Measurements from ENCODE around the gene RAD51AP2.

Gene RAD51AP2

DNA sequence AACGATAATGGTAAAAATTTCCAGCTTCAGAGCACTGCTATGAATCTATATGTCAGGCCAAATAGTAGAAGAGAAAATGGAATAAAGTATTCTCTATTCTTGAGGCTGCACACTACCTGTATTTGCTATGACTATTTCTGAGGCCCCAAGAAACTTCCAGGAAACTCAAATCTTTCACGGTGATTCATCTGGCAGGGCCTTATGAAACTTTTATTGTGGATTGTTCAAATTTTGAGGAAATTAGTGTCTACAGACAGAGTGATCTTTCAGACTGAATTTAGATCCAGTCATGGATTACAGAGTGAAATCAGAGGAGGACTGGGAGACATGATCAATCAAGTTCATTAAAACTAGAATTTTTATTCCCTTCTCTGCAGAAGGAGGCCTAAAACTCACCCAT, 18.2 kb upstream of the RAD51AP2 start:
- no peak for DNase-seq (ENCODE audit: low spot score)
- Histone ChIP-seq H3K4me3 (no peak overlapping the region), H3K27ac (no peak overlapping the region)
- TF ChIP-seq, protein P1, sequence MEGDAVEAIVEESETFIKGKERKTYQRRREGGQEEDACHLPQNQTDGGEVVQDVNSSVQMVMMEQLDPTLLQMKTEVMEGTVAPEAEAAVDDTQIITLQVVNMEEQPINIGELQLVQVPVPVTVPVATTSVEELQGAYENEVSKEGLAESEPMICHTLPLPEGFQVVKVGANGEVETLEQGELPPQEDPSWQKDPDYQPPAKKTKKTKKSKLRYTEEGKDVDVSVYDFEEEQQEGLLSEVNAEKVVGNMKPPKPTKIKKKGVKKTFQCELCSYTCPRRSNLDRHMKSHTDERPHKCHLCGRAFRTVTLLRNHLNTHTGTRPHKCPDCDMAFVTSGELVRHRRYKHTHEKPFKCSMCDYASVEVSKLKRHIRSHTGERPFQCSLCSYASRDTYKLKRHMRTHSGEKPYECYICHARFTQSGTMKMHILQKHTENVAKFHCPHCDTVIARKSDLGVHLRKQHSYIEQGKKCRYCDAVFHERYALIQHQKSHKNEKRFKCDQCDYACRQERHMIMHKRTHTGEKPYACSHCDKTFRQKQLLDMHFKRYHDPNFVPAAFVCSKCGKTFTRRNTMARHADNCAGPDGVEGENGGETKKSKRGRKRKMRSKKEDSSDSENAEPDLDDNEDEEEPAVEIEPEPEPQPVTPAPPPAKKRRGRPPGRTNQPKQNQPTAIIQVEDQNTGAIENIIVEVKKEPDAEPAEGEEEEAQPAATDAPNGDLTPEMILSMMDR (IDR thresholded peaks at IDR 0.05) = no peak

DNA sequence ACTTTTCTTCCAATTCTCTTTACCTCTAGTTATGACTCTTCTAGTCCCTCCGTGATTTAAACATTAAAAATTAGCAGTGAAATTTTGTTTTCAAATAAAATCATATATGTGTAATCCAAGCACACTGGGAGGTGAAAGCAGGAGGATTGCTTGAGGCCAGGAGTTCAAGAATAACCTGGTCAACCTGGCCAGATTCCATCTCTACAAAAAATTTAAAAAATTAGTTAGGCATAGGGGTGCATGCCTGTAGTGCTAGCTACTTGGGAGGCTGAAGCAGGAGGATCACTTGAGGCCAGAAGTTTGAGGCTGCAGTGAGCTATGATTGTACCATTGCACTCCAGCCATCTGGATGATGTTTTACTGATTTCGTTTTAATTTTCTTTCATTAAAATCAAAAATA, 15.3 kb upstream of the RAD51AP2 start:
- TF ChIP-seq, protein P1 (IDR thresholded peaks at IDR 0.05) = no peak
- H3K4me3 ChIP-seq = no peak overlapping the region
- H3K27ac ChIP-seq = no peak overlapping the region
- no peak for DNase-seq (ENCODE audit: low spot score)

DNA sequence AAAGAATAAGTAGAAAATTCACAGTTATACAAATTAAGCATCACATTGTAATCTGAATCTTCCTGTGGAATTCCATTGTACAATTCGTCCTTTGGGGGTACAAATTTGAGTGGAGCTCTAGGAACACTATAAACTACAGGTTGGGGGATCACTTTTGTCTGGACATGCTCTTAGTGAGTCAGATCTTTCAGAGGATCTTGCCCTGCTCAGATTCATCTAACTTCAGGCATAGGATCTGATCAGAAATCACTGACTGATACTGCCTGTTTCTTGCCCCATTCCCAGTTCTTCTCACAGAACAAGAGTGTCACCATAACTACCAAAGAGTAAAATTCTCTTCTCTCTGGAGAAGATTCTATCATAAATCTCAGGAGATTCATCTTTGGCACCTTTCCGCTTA, 11.5 kb upstream of the RAD51AP2 start:
- H3K27ac ChIP-seq = no peak overlapping the region
- no peak for DNase-seq (ENCODE audit: low spot score)
- TF ChIP-seq, protein P1 (IDR thresholded peaks at IDR 0.05) = no peak
- no peak overlapping the region for H3K4me3 ChIP-seq

DNA sequence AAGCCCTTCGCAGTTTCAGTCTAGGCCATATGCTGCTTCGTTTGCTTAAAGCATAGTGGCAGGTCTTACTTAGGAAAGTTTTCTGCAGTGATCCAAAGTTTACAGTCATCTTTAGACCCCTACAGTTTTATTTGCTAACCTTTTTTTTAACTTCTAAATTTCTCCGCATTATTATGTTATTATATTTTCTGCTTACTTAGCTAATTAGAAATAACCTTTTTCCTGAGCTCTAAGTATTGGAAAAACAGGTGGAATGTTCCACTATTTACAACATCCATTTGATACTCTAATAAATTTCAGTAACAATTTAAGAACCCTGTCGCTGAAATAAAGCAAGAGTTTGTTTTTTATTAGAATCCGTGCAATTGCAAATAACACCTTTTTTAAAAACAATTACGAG, 4.1 kb upstream of the RAD51AP2 start:
- no peak overlapping the region for H3K27ac ChIP-seq

DNA sequence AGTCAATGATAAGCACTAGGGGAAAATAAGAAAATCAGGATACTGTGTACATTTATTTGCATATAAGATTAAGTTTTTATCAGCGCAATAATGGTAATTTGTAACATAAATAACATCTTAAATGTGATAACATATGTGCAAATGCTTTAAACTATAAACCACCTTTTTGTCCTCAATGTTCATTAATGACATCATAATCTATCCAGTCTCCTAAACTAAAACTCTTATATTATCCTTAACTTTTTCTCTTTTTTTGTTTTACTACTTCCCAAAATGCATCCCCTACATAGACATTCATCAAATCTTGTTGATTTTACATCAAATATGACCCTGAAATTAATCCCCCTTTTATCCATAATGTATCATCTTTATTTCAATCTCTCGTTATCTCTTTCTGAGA, 3.4 kb upstream of the RAD51AP2 start:
- Histone ChIP-seq H3K27ac (no peak overlapping the region), H3K4me3 (no peak overlapping the region)
- TF ChIP-seq, protein P1 (IDR thresholded peaks at IDR 0.05) = no peak
- no peak for DNase-seq (ENCODE audit: low spot score)

More for the DNA sequence above, 4.1 kb upstream of the RAD51AP2 start:
- no peak for DNase-seq (ENCODE audit: low spot score)
- no peak overlapping the region for H3K4me3 ChIP-seq
- TF ChIP-seq, protein P1 (IDR thresholded peaks at IDR 0.05) = no peak

DNA sequence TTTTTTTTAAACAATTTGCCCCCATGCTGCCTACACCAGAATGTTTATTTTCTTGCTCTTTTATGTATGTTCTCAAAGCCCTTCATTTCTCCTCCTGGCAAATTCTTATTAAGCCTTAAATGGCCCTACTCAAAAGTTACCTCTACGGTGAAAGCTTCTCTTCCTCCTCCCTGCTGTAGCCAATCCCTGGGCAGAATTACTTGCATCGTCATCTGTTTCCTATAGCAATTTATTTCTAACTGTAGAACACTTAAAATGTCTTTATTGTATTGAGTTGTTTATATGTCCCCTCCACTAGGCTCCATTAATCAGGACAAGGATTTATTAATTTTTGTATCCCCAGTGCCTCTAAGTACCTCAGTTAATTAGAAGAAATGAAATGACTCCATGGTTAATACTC, 2.5 kb upstream of the RAD51AP2 start:
- TF ChIP-seq, protein P1 (IDR thresholded peaks at IDR 0.05) = no peak
- Histone ChIP-seq H3K4me3 (no peak overlapping the region), H3K27ac (no peak overlapping the region)
- DNase-seq (ENCODE audit: low spot score) = no peak

DNA sequence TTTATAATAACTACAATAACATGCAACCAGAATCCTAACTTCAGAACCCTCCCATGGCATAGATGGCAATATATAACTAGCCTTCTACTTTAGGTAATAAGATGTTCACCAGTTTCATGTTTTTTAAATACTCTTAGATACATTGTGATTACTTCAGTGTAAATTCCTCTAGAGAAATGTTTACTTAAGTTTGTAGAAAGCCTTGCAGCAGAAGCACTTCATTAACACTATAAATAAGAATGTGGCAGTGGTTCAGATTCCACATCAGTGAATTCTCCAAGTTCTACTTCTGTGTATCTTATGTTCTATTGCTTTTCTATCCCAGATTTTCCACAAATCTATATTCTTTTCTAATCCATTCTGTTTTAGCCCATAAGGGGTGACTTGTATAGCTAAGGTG, 1.2 kb upstream of the RAD51AP2 start:
- Histone ChIP-seq H3K27ac (no peak overlapping the region), H3K4me3 (no peak overlapping the region)
- TF ChIP-seq, protein P1 (IDR thresholded peaks at IDR 0.05) = no peak
- DNase-seq (ENCODE audit: low spot score) = no peak

Data from coronary artery (tissue), 2 donors.